22Rv1 (cell line): Measurements from ENCODE around the gene FAM50A.

Experiments used
- ZFX ChIP-seq: fragments of 450-650 bp; IDR thresholded peaks from 2 replicates; pipeline ENCODE4 v1.6.1; 2017; ENCODE audit warnings: antibody characterized with exemption, borderline replicate concordance
- TF ChIP-seq, protein P1 (sequence below): fragments of 450-650 bp; IDR thresholded peaks from 2 replicates; pipeline ENCODE4 v1.5.1; 2017; ENCODE audit warnings: mild to moderate bottlenecking

DNA sequence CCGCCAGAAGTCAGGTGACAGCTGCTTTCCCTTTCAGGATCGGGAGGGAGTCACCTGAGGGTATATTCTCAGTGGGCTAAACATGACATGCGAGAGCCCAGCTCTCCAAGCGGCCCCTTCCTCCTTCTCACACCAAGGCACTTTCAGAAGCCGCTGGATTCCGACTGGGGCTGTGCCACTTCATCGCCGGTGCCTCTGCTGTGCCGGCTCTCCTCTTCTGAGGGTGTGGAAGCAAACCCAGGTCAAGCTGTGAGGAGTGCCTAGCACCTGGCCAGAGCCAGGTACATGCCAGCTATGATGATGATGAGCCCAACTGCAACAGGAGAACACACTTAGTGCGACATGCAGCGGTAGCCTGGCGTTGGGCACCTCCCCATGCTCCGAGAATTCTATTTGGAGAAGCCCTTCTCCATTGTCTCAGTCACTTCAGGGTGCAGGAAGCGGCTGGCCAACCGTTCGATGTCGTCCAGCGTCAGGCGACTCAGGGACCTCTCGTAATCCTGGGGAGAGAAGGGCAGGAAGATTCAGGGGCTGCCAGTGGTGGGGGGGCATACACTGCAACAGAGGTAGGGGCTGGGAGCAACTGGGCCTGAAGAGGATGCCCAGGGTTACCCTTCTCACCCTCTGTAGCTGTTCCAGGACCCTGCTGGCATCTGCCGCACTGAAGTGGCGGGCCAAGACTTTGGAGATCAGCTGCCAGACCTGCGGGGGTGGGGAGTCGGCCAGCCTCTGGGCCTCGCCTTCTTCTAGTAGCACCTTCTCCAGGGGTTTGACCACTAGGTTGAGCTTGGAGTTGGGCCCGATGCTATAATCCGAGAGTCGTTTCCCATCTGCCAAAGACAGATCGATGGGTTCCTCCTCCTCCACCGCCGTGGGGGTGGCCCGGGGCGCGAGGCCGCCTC is 41.5 kb downstream of the FAM50A start:
- TF ChIP-seq, protein P1, sequence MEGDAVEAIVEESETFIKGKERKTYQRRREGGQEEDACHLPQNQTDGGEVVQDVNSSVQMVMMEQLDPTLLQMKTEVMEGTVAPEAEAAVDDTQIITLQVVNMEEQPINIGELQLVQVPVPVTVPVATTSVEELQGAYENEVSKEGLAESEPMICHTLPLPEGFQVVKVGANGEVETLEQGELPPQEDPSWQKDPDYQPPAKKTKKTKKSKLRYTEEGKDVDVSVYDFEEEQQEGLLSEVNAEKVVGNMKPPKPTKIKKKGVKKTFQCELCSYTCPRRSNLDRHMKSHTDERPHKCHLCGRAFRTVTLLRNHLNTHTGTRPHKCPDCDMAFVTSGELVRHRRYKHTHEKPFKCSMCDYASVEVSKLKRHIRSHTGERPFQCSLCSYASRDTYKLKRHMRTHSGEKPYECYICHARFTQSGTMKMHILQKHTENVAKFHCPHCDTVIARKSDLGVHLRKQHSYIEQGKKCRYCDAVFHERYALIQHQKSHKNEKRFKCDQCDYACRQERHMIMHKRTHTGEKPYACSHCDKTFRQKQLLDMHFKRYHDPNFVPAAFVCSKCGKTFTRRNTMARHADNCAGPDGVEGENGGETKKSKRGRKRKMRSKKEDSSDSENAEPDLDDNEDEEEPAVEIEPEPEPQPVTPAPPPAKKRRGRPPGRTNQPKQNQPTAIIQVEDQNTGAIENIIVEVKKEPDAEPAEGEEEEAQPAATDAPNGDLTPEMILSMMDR, result no peak
- no peak for TF ChIP-seq ZFX
